GM21526 (cell line): ENCODE measurements around the gene TEKT2.

Source experiments
- ATAC-seq: cut with Tn5 transposase; IDR thresholded peaks from one replicate; pipeline ENCODE4 v1.9.1; 2021; ENCODE audit warnings: moderate library complexity; ENCODE audit not compliant: unreplicated experiment, low FRiP score

The TEKT2 gene

DNA sequence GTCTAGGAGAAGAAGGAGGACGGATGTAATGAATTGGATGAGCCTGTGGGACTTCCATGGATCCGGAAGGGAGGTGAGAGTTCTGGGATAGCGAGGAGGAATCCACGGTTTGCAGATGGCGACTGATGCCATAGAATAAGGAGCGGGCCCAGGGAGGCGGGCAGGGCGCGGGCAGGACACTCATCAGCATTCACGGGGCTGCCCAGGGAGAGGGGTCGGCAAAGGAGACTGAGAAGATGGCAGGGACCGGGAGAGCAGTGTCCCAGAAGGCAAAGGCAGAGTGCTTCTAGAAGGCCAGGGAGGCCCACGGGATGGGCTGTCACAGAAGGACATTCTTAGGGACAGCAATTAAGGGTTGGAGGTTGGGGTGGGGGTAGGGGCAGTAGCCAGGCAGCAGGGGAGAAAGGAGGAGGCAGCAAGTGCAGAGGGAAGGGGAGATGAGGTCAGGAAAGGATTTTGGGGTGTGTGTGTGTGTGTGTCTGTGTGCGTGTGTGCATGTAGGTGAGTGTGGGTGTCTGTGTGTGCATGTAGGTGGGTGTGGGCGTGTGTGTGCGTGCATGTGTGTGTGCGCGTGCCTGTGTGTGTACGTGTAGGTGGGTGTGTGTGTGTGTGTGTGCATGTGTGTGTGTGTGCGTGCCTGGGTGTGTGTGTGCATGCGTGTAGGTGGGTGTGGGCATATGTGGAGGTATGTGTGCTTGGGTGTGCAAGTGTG is 42.3 kb downstream of the TEKT2 start:
- ATAC-seq, result no peak

DNA sequence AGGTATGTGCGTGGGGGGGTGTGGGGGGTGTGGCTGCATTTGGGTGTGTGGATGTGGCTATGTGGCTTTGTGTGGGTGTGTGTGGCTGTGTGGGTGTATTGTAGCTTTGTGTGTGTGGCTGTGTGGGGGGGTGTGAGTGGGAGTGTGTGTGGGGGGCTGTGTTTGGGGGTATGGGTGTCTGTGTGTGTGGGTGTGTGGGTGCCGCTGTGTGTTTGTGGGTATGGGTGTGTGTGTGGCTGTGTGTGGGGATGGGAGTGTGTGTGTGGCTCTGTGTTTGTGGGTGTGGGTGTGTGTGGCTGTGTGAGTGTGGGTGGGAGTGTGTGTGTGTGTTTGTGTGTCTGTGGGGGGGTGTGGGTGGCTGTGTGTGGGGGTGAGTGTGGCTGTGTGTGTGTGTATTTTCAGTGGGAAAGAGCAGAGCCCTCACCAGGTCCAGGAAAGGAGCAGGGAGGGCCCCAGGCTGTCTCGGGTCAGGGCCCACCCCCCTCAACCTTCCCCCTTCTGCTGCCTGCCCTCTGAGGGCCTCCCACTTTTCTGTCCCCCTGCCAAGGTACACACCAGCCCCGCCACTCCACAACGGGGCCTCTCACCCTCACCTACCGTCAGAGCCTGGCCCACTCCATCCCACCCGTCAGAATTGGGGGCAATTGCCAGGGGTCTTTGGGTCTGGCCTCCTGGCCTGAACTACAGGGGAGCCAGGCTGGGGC is 43.1 kb downstream of the TEKT2 start:
- no peak for ATAC-seq

DNA sequence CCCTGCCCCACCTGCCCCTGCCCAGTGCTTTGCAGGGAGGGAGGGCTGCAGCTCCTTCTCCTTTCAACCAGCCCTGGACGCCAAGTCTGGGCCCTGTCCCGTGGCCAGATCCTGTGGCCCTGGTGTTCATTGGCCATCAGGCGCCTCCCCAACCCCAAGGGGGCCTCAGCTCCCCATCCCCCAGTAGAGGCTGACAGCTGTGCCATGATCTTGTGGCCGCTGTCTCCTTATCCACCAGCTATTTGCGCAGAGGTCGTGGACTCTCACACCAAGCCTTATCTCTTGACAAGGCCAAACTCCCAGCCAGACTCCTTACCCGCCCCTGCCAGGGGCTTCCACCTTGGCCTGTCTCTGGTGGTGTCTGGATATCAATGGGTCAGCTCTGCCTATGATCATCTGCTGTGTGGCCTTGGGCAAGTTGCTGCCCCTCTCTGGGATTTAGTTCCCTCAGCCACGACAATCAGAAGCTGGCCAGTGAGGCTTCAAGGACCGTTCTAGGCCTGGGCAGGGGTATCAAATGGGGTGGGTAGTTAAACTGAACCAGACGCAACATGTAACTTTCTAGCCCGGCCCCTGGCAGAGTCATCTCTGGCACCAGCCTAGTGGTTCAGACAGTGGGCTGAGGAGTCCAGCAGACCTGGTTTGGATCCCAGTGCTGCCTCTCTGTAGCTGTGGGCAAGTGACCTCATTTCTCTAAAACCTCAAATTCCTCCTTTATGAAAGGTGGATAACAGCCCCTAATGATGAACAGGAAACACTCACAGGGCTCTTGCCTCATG is 44.4 kb downstream of the TEKT2 start:
- no peak for ATAC-seq

DNA sequence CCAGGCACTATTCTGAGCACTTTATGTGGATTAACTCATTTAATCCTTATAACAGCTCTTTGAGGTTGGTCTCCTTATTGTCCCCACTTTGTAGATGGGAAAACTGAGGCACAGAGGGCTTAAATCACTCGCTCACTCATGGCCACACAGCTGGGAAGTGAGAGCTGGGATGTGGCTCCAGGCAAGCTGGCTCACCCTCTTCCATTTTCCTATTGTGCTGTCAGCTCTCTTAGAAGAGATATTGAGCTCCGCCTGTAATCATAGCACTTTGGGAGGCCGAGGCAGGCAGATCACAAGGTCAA is 45.0 kb downstream of the TEKT2 start:
- ATAC-seq, result no peak

DNA sequence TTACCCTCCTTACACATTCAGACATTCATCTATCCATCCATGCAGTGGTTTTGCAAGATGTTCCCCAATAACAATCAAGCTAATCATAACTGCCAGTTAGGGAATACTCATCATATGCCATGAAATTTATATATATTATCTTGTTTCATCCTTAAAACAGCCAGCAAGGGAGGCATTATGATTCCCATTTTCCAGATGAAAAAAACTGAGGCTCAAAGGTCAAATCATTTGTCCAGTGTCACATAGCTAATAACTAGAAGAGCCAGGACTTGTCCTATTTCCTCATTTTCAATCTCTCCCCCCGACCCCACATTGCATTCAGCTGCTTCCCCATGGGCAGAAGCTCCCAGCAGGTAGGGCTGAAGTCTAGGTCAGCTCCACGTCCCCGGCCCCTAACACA is 48.1 kb downstream of the TEKT2 start:
- ATAC-seq, result no peak

DNA sequence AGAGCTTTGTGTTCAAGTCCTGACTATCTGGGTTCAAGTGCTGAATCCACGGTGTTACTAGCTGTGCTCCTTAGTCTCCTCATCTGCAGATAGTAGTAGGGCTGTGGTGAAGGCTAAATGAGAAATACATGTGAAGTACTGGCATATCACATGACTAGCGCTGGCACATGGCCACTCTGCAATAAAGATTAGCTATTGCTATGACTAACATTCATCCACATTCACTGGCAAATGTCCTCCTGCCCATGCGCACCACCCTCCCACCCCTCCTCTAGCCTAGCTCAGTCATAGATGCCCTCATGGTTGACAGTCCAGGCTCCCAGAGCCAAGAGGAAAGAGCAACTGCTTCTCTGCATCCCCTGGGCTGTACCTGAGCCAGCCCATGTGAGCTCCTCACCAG is 49.6 kb downstream of the TEKT2 start:
- no peak for ATAC-seq

DNA sequence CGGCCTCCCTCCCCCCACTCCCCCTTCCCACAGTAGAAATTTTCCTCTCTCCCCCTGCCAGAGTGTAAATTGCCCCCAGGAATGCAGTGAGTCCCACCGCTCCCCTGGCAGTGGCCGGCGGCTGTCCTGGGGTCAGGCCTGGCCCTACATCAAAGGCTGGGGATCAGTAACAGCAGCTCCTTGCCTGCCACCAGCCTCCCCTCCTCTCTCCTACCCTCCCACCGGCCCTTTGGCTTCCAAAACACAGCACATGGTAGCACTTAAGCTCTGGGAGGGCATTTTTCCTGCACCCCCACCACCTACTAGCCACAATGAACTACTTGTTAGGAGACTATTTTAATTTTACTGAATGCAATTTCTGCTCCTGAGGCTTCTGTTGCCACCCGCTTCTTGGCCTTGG is 50.1 kb downstream of the TEKT2 start:
- no peak for ATAC-seq

DNA sequence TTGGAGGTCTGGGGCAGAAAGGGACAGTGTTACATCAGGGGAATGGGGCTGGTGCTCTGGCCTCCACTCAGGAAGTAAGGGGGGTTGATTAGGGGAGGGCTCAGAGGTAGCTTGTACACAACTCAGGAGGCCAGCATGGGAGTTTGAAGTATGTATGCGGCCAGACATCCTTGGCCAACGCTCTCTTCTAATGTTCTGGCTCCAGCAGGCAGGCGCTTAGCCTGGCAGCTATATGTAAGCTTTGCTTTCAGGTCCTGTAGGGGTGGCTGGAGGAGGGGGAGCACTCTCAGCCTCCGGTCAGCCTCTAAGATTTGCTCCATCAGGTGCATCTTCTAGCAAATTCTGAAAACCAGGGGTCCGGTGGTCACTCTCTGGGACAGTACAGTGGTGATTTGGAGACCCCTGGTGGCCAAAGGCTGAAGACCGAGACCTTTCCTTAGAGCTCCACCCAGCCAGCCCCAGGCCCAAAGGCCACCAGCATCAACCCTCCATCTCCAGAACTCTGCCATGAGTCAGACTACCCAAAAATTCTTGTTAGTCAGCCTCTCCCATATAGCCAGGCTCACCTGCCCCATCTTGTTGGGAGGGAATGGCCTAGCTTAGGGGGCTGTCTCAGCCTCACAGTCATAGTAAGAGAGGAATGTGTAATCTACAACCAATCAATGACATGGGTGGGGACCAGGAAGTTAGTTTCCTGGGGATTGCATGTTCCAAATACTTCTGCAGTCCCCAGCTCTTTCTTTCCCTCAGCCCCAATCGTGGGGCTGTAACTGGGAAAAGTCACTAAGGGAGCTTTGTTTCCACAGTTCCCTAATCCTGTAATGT is 50.8 kb downstream of the TEKT2 start:
- no peak for ATAC-seq

DNA sequence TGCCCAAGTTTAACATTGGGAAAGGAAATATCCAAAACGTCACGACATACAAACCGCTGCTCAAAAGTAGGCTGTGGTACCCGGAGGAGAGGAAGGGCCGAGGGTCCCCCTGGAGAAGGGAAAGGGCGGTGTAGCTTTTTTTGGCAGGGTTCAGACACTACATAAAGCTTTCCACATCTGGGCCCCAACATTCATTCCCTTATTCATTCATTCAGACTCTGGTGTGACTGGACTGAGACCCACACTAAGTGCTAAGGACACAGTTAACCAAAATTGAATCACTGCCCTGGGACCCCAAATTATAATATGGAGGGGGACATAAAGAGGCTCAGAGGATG is 51.4 kb downstream of the TEKT2 start:
- ATAC-seq, result no peak

DNA sequence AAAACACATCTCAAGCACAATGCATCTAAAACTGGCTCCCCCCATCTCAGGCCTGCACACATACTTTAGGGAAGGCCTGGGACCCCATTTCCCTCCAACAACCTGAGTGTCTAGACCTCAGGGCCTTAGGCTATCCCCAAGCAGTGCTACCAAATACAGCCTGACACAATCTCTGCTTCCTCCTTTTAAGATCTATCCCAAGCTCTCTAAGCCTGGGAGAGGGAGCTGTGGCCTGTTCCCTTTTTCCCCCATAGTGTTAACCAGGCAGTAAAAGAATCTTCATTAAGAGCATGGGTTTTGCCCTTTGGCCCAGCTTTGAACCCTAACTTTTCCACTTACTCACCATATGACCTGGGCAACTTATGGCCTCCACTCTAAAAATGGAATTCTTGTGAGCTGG is 51.9 kb downstream of the TEKT2 start:
- no peak for ATAC-seq

DNA sequence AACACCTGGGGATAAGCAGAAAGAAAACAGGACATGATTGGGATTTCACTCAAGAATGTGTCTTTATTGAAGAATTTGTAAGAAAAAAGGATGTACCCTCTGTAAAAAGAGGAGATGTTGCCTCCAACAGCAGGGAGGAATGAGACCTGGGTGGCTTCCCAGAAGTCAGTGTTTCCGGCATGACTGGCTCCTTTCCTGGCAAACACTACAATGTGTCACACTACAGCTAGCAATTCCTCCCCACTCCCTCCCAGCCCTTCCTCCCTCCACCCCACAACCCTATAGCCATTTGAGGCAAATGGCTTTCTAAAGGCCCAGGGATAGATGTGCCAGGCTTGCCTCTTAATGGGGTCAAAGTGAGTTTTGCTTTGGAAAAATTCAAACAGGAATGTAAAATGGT is 52.6 kb downstream of the TEKT2 start:
- no peak for ATAC-seq

DNA sequence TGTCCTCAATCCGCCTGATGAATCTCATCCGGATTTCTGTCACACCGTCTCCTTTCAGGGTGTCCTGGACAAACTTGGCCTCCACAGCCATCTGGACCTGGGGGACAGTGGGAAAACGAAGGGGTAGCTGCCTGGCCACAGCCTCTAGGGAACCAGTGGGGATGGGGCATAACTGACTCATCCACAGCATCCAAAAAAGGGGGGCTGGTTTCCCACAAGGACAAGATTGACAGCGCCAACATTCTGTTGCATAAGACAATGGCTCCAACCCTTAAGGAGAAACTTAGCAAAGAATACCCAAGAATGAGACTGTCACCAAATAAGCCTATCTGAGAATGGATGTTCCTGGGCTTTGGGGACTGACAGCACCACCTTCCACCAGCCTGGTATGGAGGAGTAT is 53.3 kb downstream of the TEKT2 start:
- no peak for ATAC-seq

DNA sequence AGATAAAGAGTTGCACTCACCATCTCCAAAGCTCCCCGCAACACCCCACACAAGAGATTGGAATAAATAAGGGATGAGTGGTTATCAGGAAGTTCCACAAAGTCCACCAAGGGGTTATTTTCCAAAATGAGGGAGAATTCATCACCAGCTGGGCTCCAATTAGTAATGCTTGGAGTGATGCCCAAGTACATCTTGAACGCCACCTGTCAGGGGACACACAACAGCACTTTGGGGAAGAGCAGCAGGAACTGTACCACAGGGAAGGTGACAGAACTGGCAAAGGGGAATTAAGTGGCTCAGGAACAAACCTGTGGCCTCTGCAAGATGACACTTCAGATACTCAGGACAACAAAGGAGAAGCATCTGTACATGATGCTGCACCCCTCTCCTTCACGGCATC is 53.9 kb downstream of the TEKT2 start:
- ATAC-seq, result no peak
